ENCODE data around the gene PGBD5.
A peak's percentile ranks its signal among the peaks of the same experiment; 100 is the strongest.

The PGBD5 gene

GRCh38 chr1:230401763-230402294 is 24.3 kb downstream of the PGBD5 start:
- H2AK5ac ChIP-seq (ENCODE audit: low read length, severe bottlenecking) = no peak overlapping the region
- no peaks in the 10 kb centered on the region for H3K36me3 ChIP-seq (ENCODE audit: control insufficient read depth in 1 of 2, insufficient read depth in 2 of 2, low read depth in 1 of 2, low read length in 2 of 2)

GRCh38 chr1:230401101-230401500 is 25.0 kb downstream of the PGBD5 start:
- H2BK15ac ChIP-seq (ENCODE audit: low read depth, poor library complexity, severe bottlenecking) = no peak overlapping the region
- H3K18ac ChIP-seq (ENCODE audit: low read depth in 1 of 2, low read length in 2 of 2) = no peak overlapping the region
- no peaks in the 10 kb centered on the region for H3K36me3 ChIP-seq (ENCODE audit: control insufficient read depth in 1 of 2, insufficient read depth in 2 of 2, low read depth in 1 of 2, low read length in 2 of 2)
- H3K14ac ChIP-seq (ENCODE audit: low read length in 2 of 2) = no peak overlapping the region
- H4K91ac ChIP-seq (ENCODE audit: low read length) = no peak overlapping the region
- H3K27ac ChIP-seq (ENCODE audit: low read length, poor library complexity, severe bottlenecking) = no peak overlapping the region
- H3K27me3 ChIP-seq (ENCODE audit: control insufficient read depth in 1 of 2, insufficient read depth in 1 of 2, low read length in 2 of 2) = peaks cover 0 to 3% of the 10 kb centered on the region in 2 experiments
- no peaks in the 10 kb centered on the region for H3K9me3 ChIP-seq (ENCODE audit: control insufficient read depth, low read length)
- no peak for DNase-seq
- no peak overlapping the region for H2BK12ac ChIP-seq (ENCODE audit: low read length in 2 of 2)
- H2AK5ac ChIP-seq (ENCODE audit: low read length, severe bottlenecking) = no peak overlapping the region
- no peak overlapping the region for H3K4me3 ChIP-seq (ENCODE audit: insufficient read depth in 1 of 2, low read depth in 1 of 2, low read length in 2 of 2)
- 89% methylated on average over 14 of the region's 14 CpGs for WGBS
- peaks cover 5% of the 10 kb centered on the region for H3K4me1 ChIP-seq (ENCODE audit: control insufficient read depth, insufficient read depth, low read depth, low read length)
- no peaks in the 10 kb centered on the region for H3K79me1 ChIP-seq (replicated peaks; ENCODE audit: low read length, poor library complexity, severe bottlenecking)
- no peak overlapping the region for H3K9ac ChIP-seq (ENCODE audit: low read length)
- H2BK120ac ChIP-seq (ENCODE audit: low read depth, low read length) = no peak overlapping the region
- no peak overlapping the region for H2BK5ac ChIP-seq (ENCODE audit: low read depth, low read length, poor library complexity, severe bottlenecking)
- H4K8ac ChIP-seq (ENCODE audit: low read length) = no peak overlapping the region
- H3K4ac ChIP-seq (ENCODE audit: low read depth in 1 of 2, low read length in 2 of 2) = no peak overlapping the region
- H3K23ac ChIP-seq (ENCODE audit: low read length in 2 of 2) = no peak overlapping the region
- no peak overlapping the region for H3K4me2 ChIP-seq (ENCODE audit: low read length, poor library complexity, severe bottlenecking)
- H2AFZ ChIP-seq (ENCODE audit: low read depth, low read length) = no peak overlapping the region

More at GRCh38 chr1:230401763-230402294, 24.3 kb downstream of the PGBD5 start:
- Histone ChIP-seq H3K4me2 (ENCODE audit: low read length, poor library complexity, severe bottlenecking) (no peak overlapping the region), H2BK5ac (ENCODE audit: low read depth, low read length, poor library complexity, severe bottlenecking) (no peak overlapping the region), H2BK15ac (ENCODE audit: low read depth, poor library complexity, severe bottlenecking) (no peak overlapping the region), H3K18ac (ENCODE audit: low read depth in 1 of 2, low read length in 2 of 2) (no peak overlapping the region), H3K23ac (ENCODE audit: low read length in 2 of 2) (no peak overlapping the region), H2BK120ac (ENCODE audit: low read depth, low read length) (no peak overlapping the region), H3K27me3 (ENCODE audit: control insufficient read depth in 1 of 2, insufficient read depth in 1 of 2, low read length in 2 of 2) (peaks cover 0 to 3% of the 10 kb centered on the region in 2 experiments), H3K9me3 (ENCODE audit: control insufficient read depth, low read length) (no peaks in the 10 kb centered on the region), H3K79me1 (replicated peaks; ENCODE audit: low read length, poor library complexity, severe bottlenecking) (no peaks in the 10 kb centered on the region), H4K8ac (ENCODE audit: low read length) (no peak overlapping the region), H3K4me1 (ENCODE audit: control insufficient read depth, insufficient read depth, low read depth, low read length) (peaks cover 5% of the 10 kb centered on the region), H3K4ac (ENCODE audit: low read depth in 1 of 2, low read length in 2 of 2) (no peak overlapping the region), H3K4me3 (ENCODE audit: insufficient read depth in 1 of 2, low read depth in 1 of 2, low read length in 2 of 2) (peak overlapping the region in 1 of 2 experiments; percentile 8), H3K27ac (ENCODE audit: low read length, poor library complexity, severe bottlenecking) (no peak overlapping the region), H2AFZ (ENCODE audit: low read depth, low read length) (no peak overlapping the region), H3K9ac (ENCODE audit: low read length) (no peak overlapping the region), H4K91ac (ENCODE audit: low read length) (no peak overlapping the region), H3K14ac (ENCODE audit: low read length in 2 of 2) (no peak overlapping the region), H2BK12ac (ENCODE audit: low read length in 2 of 2) (no peak overlapping the region)
- 52% methylated on average over 4 of the region's 8 CpGs for WGBS
- peak; percentile 12 for DNase-seq

GRCh38 chr1:230400007-230400344 is 26.2 kb downstream of the PGBD5 start:
- Histone ChIP-seq H2BK5ac (ENCODE audit: low read depth, low read length, poor library complexity, severe bottlenecking) (no peak overlapping the region), H3K36me3 (ENCODE audit: control insufficient read depth in 1 of 2, insufficient read depth in 2 of 2, low read depth in 1 of 2, low read length in 2 of 2) (no peaks in the 10 kb centered on the region), H3K27me3 (ENCODE audit: control insufficient read depth in 1 of 2, insufficient read depth in 1 of 2, low read length in 2 of 2) (peaks cover 0 to 3% of the 10 kb centered on the region in 2 experiments), H3K4ac (ENCODE audit: low read depth in 1 of 2, low read length in 2 of 2) (no peak overlapping the region), H3K18ac (ENCODE audit: low read depth in 1 of 2, low read length in 2 of 2) (no peak overlapping the region), H3K14ac (ENCODE audit: low read length in 2 of 2) (no peak overlapping the region), H3K9ac (ENCODE audit: low read length) (no peak overlapping the region), H3K79me1 (replicated peaks; ENCODE audit: low read length, poor library complexity, severe bottlenecking) (no peaks in the 10 kb centered on the region), H2BK120ac (ENCODE audit: low read depth, low read length) (no peak overlapping the region), H2BK12ac (ENCODE audit: low read length in 2 of 2) (no peak overlapping the region), H2AFZ (ENCODE audit: low read depth, low read length) (no peak overlapping the region), H3K4me1 (ENCODE audit: control insufficient read depth, insufficient read depth, low read depth, low read length) (peaks cover 5% of the 10 kb centered on the region), H4K91ac (ENCODE audit: low read length) (no peak overlapping the region), H2BK15ac (ENCODE audit: low read depth, poor library complexity, severe bottlenecking) (no peak overlapping the region), H3K23ac (ENCODE audit: low read length in 2 of 2) (no peak overlapping the region), H3K9me3 (ENCODE audit: control insufficient read depth, low read length) (no peaks in the 10 kb centered on the region), H3K27ac (ENCODE audit: low read length, poor library complexity, severe bottlenecking) (no peak overlapping the region), H4K8ac (ENCODE audit: low read length) (no peak overlapping the region), H3K4me2 (ENCODE audit: low read length, poor library complexity, severe bottlenecking) (no peak overlapping the region), H3K4me3 (ENCODE audit: insufficient read depth in 1 of 2, low read depth in 1 of 2, low read length in 2 of 2) (no peak overlapping the region), H2AK5ac (ENCODE audit: low read length, severe bottlenecking) (no peak overlapping the region)
- 66% methylated on average over 8 of the region's 8 CpGs for WGBS
- DNase-seq = no peak

- Histone ChIP-seq H2BK12ac (ENCODE audit: low read length in 2 of 2) (no peak overlapping the region), H3K4me1 (ENCODE audit: control insufficient read depth, insufficient read depth, low read depth, low read length) (peaks cover 5% of the 10 kb centered on the region), H2AFZ (ENCODE audit: low read depth, low read length) (no peak overlapping the region), H4K8ac (ENCODE audit: low read length) (no peak overlapping the region), H3K9me3 (ENCODE audit: control insufficient read depth, low read length) (no peaks in the 10 kb centered on the region), H3K36me3 (ENCODE audit: control insufficient read depth in 1 of 2, insufficient read depth in 2 of 2, low read depth in 1 of 2, low read length in 2 of 2) (no peaks in the 10 kb centered on the region), H3K4ac (ENCODE audit: low read depth in 1 of 2, low read length in 2 of 2) (no peak overlapping the region), H2BK15ac (ENCODE audit: low read depth, poor library complexity, severe bottlenecking) (no peak overlapping the region), H3K4me2 (ENCODE audit: low read length, poor library complexity, severe bottlenecking) (no peak overlapping the region), H3K18ac (ENCODE audit: low read depth in 1 of 2, low read length in 2 of 2) (no peak overlapping the region), H3K79me1 (replicated peaks; ENCODE audit: low read length, poor library complexity, severe bottlenecking) (no peaks in the 10 kb centered on the region), H4K91ac (ENCODE audit: low read length) (no peak overlapping the region), H3K14ac (ENCODE audit: low read length in 2 of 2) (no peak overlapping the region), H3K27ac (ENCODE audit: low read length, poor library complexity, severe bottlenecking) (no peak overlapping the region), H3K27me3 (ENCODE audit: control insufficient read depth in 1 of 2, insufficient read depth in 1 of 2, low read length in 2 of 2) (peaks cover 0 to 3% of the 10 kb centered on the region in 2 experiments), H2BK120ac (ENCODE audit: low read depth, low read length) (no peak overlapping the region), H3K4me3 (ENCODE audit: insufficient read depth in 1 of 2, low read depth in 1 of 2, low read length in 2 of 2) (no peak overlapping the region), H3K9ac (ENCODE audit: low read length) (no peak overlapping the region), H2AK5ac (ENCODE audit: low read length, severe bottlenecking) (no peak overlapping the region), H2BK5ac (ENCODE audit: low read depth, low read length, poor library complexity, severe bottlenecking) (no peak overlapping the region), H3K23ac (ENCODE audit: low read length in 2 of 2) (no peak overlapping the region)
- no peak for DNase-seq
- 87% methylated on average over 22 of the region's 22 CpGs for WGBS
Measured at GRCh38 chr1:230399321-230400006, 26.7 kb downstream of the PGBD5 start.
